ENCODE data around the gene CTTNBP2NL.

GRCh38 chr1:112435448-112435847 lies 39.4 kb downstream of the CTTNBP2NL start:
- TF ChIP-seq POLR2A (IDR thresholded peaks at IDR 0.05) (no peak), CTCF (IDR thresholded peaks at IDR 0.05) (no peak), EP300 (IDR thresholded peaks at IDR 0.05) (no peak)

Measured in ovary (tissue), 3 donors.